GM12875 (cell line): Measurements from ENCODE around the gene RDH5.

ENCODE experiments used
- H3K4me3 ChIP-seq: one replicate; pipeline ENCODE4 v1.5.1; 2011; ENCODE audit warnings: low read depth, low read length, control low read depth
- CTCF ChIP-seq: IDR thresholded peaks from 2 replicates; pipeline ENCODE4 v1.5.1; 2011; ENCODE audit warnings: low read depth, mild to moderate bottlenecking, control low read depth, inconsistent platforms, low read length, moderate library complexity, borderline replicate concordance; ENCODE audit not compliant: insufficient read depth

RDH5 gene

GRCh38 chr12:55718624-55719275 is 1.4 kb upstream of the RDH5 start:
- no peak for TF ChIP-seq CTCF
- H3K4me3 ChIP-seq, result no peak overlapping the region

- H3K4me3 ChIP-seq, result no peak overlapping the region
- TF ChIP-seq CTCF, result no peak
These were observed 822 bp upstream of the RDH5 start for GRCh38 chr12:55719371-55719770.

GRCh38 chr12:55720894-55721444 is 776 bp downstream of the RDH5 start:
- TF ChIP-seq CTCF, result peak; percentile 24; the same call in 1 of the 2 replicates
- no peak overlapping the region for H3K4me3 ChIP-seq

- H3K4me3 ChIP-seq, result no peak overlapping the region
- TF ChIP-seq CTCF, result no peak
These were observed 1.5 kb downstream of the RDH5 start for GRCh38 chr12:55721601-55722213.

GRCh38 chr12:55722948-55723347 is 2.8 kb downstream of the RDH5 start:
- no peak for TF ChIP-seq CTCF
- no peak overlapping the region for H3K4me3 ChIP-seq

- no peak overlapping the region for H3K4me3 ChIP-seq
- TF ChIP-seq CTCF, result no peak
These were observed 3.5 kb downstream of the RDH5 start for GRCh38 chr12:55723516-55724225.
